Measurements from ENCODE around the gene ARAP1. TPM values are rescaled to one million over a fixed set of nuclear protein-coding genes. Genes with fewer than 3 reads are reported as not detected.
A peak's percentile ranks its signal among the peaks of the same experiment; 100 is the strongest.

The ARAP1 gene
- total RNA-seq, 4 donors from 2014 or later, result 18.3 to 52.0 (median 26.0) TPM

GRCh38 chr11:72745511-72745910 lies 6.7 kb downstream of the ARAP1 start:
- H3K4me3 ChIP-seq, result no peak overlapping the region
- TF ChIP-seq POLR2A (IDR thresholded peaks at IDR 0.05) (no peak), CTCF (IDR thresholded peaks at IDR 0.05 in 4 of 5, conservative IDR thresholded peaks at IDR 0.05 in 1 of 5) (no peak)
- ATAC-seq, result no peak

GRCh38 chr11:72744474-72744873 lies 7.7 kb downstream of the ARAP1 start:
- Histone ChIP-seq H3K36me3 (no peaks in the 10 kb centered on the region), H3K4me3 (no peak overlapping the region), H3K4me1 (peaks cover 0 to 7% of the 10 kb centered on the region in 2 donors), H3K27me3 (no peaks in the 10 kb centered on the region), H3K27ac (no peak overlapping the region), H3K9me3 (no peaks in the 10 kb centered on the region)
- intact Hi-C loops (cut with DNase I; ENCODE audit: low total_unique reads), result no loop called here
- ATAC-seq (no peak), DNase-seq (no peak)
- in situ Hi-C loops (cut with MboI; ENCODE audit: low sequenced_read_pairs in 4 of 4), result no loop called here
- TF ChIP-seq CTCF (IDR thresholded peaks at IDR 0.05 in 4 of 5, conservative IDR thresholded peaks at IDR 0.05 in 1 of 5) (no peak), POLR2A (IDR thresholded peaks at IDR 0.05) (no peak)

More at GRCh38 chr11:72745511-72745910, 6.7 kb downstream of the ARAP1 start:
- H3K4me1 ChIP-seq, result peaks cover 0 to 7% of the 10 kb centered on the region in 2 donors
- in situ Hi-C loops (cut with MboI; ENCODE audit: low sequenced_read_pairs in 4 of 4) (no loop called here), intact Hi-C loops (cut with DNase I; ENCODE audit: low total_unique reads) (no loop called here)
- H3K9me3 ChIP-seq, result no peaks in the 10 kb centered on the region
- H3K36me3 ChIP-seq, result no peaks in the 10 kb centered on the region
- DNase-seq, result no peak
- no peaks in the 10 kb centered on the region for H3K27me3 ChIP-seq
- no peak overlapping the region for H3K27ac ChIP-seq

- TF ChIP-seq POLR2A (IDR thresholded peaks at IDR 0.05) (no peak), CTCF (IDR thresholded peaks at IDR 0.05 in 4 of 5, conservative IDR thresholded peaks at IDR 0.05 in 1 of 5) (no peak)
- ATAC-seq, result no peak
- Histone ChIP-seq H3K9me3 (no peaks in the 10 kb centered on the region), H3K4me1 (peaks cover 0 to 7% of the 10 kb centered on the region in 2 donors), H3K4me3 (no peak overlapping the region), H3K27me3 (no peaks in the 10 kb centered on the region), H3K27ac (no peak overlapping the region), H3K36me3 (no peaks in the 10 kb centered on the region)
- intact Hi-C loops (cut with DNase I; ENCODE audit: low total_unique reads) (no loop called here), in situ Hi-C loops (cut with MboI; ENCODE audit: low sequenced_read_pairs in 4 of 4) (no loop called here)
- no peak for DNase-seq
Observed at GRCh38 chr11:72743321-72744221, 8.6 kb downstream of the ARAP1 start.

GRCh38 chr11:72742513-72743320 lies 9.5 kb downstream of the ARAP1 start:
- H3K27ac ChIP-seq, result peak overlapping the region in 1 of 4 donors; percentile 47
- DNase-seq (no peak), ATAC-seq (no peak)
- H3K27me3 ChIP-seq, result no peaks in the 10 kb centered on the region
- TF ChIP-seq POLR2A (IDR thresholded peaks at IDR 0.05) (no peak), CTCF (IDR thresholded peaks at IDR 0.05 in 4 of 5, conservative IDR thresholded peaks at IDR 0.05 in 1 of 5) (no peak)
- in situ Hi-C loops (cut with MboI; ENCODE audit: low sequenced_read_pairs in 4 of 4) (no loop called here), intact Hi-C loops (cut with DNase I; ENCODE audit: low total_unique reads) (no loop called here)
- no peak overlapping the region for H3K4me3 ChIP-seq
- H3K9me3 ChIP-seq, result no peaks in the 10 kb centered on the region
- peaks cover 0 to 7% of the 10 kb centered on the region in 2 donors for H3K4me1 ChIP-seq
- no peaks in the 10 kb centered on the region for H3K36me3 ChIP-seq

Measured in gastrocnemius medialis (tissue), 4 donors.